Activated CD4-positive, alpha-beta T cell treated with anti-CD3 and anti-CD28 coated beads, Interleukin-2, amount 50 U/mL, for 48 hours (primary cell): ENCODE results near the gene CCN2.
"Not testable (repeated sequence)": the region's sequence is repeated elsewhere in the genome, so short reads cannot be mapped to it uniquely, and the experiment has no call there.

Experiments
- DNase-seq, 2 experiments: peaks; one replicate each; pipeline ENCODE4 v3.0.0-alpha.2; 2020

CCN2 gene

GRCh38 chr6:131908787-131909186 is 42.4 kb downstream of the CCN2 start:
- DNase-seq: not testable (repeated sequence)

- DNase-seq: not testable (repeated sequence)
Observed at GRCh38 chr6:131903734-131904133, 47.4 kb downstream of the CCN2 start.

- DNase-seq: not testable (repeated sequence)
Observed at GRCh38 chr6:131901326-131901873, 49.8 kb downstream of the CCN2 start.

- DNase-seq: no peak
Observed at GRCh38 chr6:131900231-131900630, 50.9 kb downstream of the CCN2 start.

GRCh38 chr6:131898718-131899117 is 52.5 kb downstream of the CCN2 start:
- no peak for DNase-seq
